HCT116 (cell line): ENCODE measurements around the gene GPR61. TPM values are rescaled to one million over a fixed set of nuclear protein-coding genes. Genes with fewer than 3 reads are reported as not detected.

Source experiments
- ATAC-seq: fragments of 200-7000 bp; cut with Tn5 transposase; 2 replicates; pipeline ENCODE4 v1.9.1; 2020; ENCODE audit warnings: mild to moderate bottlenecking, moderate library complexity
- BruUV-seq: library from RNA; stranded (reverse); fragments of 400-500 nt; replicated peaks from 2 replicates; lab custom pipeline; 2021; lab: Mats Ljungman, UMichigan
- CTCF ChIA-PET: fragments of 300-600 bp; sonication (Branson Sonifier 250); formaldehyde crosslinking; loops from one replicate; lab custom pipeline; 2021; ENCODE audit warnings: antibody characterized with exemption; lab: Charles Lee
- POLR2A ChIA-PET: fragments of 300-600, 350-600 bp; sonication (Branson Sonifier 250); formaldehyde crosslinking; loops from one replicate; lab custom pipeline; 2021; ENCODE audit warnings: antibody characterized with exemption; lab: Charles Lee
- RAD21 ChIA-PET, 2 experiments: fragments of 300-600 bp; sonication (Branson Sonifier 250); formaldehyde crosslinking; loops; one replicate each; lab custom pipeline; 2023; ENCODE audit warnings: low total read pairs in 2 of 2; ENCODE audit not compliant: uncharacterized antibody in 2 of 2, unreplicated experiment in 2 of 2, low non-redundant PET in 1 of 2; lab: Charles Lee
- DNase-seq: peaks from one replicate; pipeline ENCODE4 v3.0.0-alpha.2; 2010; ENCODE audit warnings: low read depth, low spot score
- H2AFZ ChIP-seq: fragments of 200-600 bp; shearing (Covaris generic), sonication (generic); 2 replicates; pipeline ENCODE4 v1.6.1; 2017; ENCODE audit warnings: low read depth, mixed run types, mixed read lengths, antibody characterized with exemption, low read length; ENCODE audit not compliant: poor library complexity, severe bottlenecking
- H3K27ac ChIP-seq: 2 replicates; pipeline ENCODE4 v1.5.1; 2012; ENCODE audit warnings: low read depth, low read length
- H3K27me3 ChIP-seq: fragments of 200-600 bp; sonication (generic); 2 replicates; pipeline ENCODE4 v1.6.1; 2016; ENCODE audit warnings: mixed run types, low read length, mixed read lengths; ENCODE audit not compliant: insufficient read depth
- H3K36me3 ChIP-seq, 2 experiments: fragments of 200-500 bp in 1 of 2; fragments of 200-600 bp in 1 of 2; sonication (Bioruptor generic) in 1 of 2; sonication (generic) in 1 of 2; 2 replicates each; pipeline versions ENCODE4 v1.5.1 to v1.6.1; 2014 to 2016; ENCODE audit warnings: low read length in 2 of 2, inconsistent platforms in 1 of 2, mixed read lengths in 1 of 2, mixed run types in 1 of 2; ENCODE audit not compliant: insufficient read depth in 2 of 2, control insufficient read depth in 1 of 2
- H3K4me1 ChIP-seq, 2 experiments: fragments of 200-600 bp in 1 of 2; sonication (generic) in 1 of 2; 2 replicates each; pipeline versions ENCODE4 v1.5.1 to v1.6.1; 2012 to 2017; ENCODE audit warnings: low read length in 2 of 2, inconsistent platforms in 1 of 2, mild to moderate bottlenecking in 1 of 2, mixed read lengths in 1 of 2, mixed run types in 1 of 2, moderate library complexity in 1 of 2; ENCODE audit not compliant: insufficient read depth in 2 of 2, control insufficient read depth in 1 of 2
- H3K4me2 ChIP-seq: fragments of 200-600 bp; sonication (generic); 2 replicates; pipeline ENCODE4 v1.6.1; 2017; ENCODE audit warnings: mixed run types, low read length, mixed read lengths
- H3K4me3 ChIP-seq, 2 experiments: fragments of 200-600 bp in 1 of 2; sonication (generic) in 1 of 2; replicated peaks in 1 of 2; 2 replicates each; pipeline ENCODE4 v1.5.1; 2011 to 2016; ENCODE audit warnings: low read length in 2 of 2, control low read depth in 1 of 2, low read depth in 1 of 2, mild to moderate bottlenecking in 1 of 2, mixed read lengths in 1 of 2, mixed run types in 1 of 2
- H3K79me2 ChIP-seq: fragments of 200-600 bp; sonication (generic); 2 replicates; pipeline ENCODE4 v1.6.1; 2017; ENCODE audit warnings: mild to moderate bottlenecking, mixed run types, low read length, moderate library complexity, mixed read lengths; ENCODE audit not compliant: insufficient read depth
- H3K9ac ChIP-seq: fragments of 200-600 bp; sonication (generic); 2 replicates; pipeline ENCODE4 v1.6.1; 2016; ENCODE audit warnings: low read length, mixed read lengths
- H3K9me2 ChIP-seq: fragments of 200-600 bp; sonication (generic), shearing (Covaris generic); 2 replicates; pipeline ENCODE4 v1.6.1; 2017; ENCODE audit warnings: mixed run types, mild to moderate bottlenecking, moderate library complexity; ENCODE audit not compliant: insufficient read depth
- H3K9me3 ChIP-seq, 2 experiments: fragments of 200-500 bp in 1 of 2; fragments of 200-600 bp in 1 of 2; sonication (Bioruptor generic) in 1 of 2; sonication (generic) in 1 of 2; 2 replicates each; pipeline ENCODE4 v1.6.1; 2014 to 2017; ENCODE audit warnings: low read length in 2 of 2, mixed read lengths in 2 of 2, inconsistent platforms in 1 of 2, low read depth in 1 of 2, mild to moderate bottlenecking in 1 of 2, mixed run types in 1 of 2, moderate library complexity in 1 of 2; ENCODE audit not compliant: control insufficient read depth in 1 of 2, insufficient read depth in 1 of 2
- H4K20me1 ChIP-seq: fragments of 200-600 bp; sonication (generic), shearing (Covaris generic); 2 replicates; pipeline ENCODE4 v1.6.1; 2017; ENCODE audit warnings: mixed run types, mild to moderate bottlenecking, moderate library complexity; ENCODE audit not compliant: insufficient read depth
- CBX3 ChIP-seq: IDR thresholded peaks from 2 replicates; pipeline ENCODE4 v1.6.1; 2012; ENCODE audit warnings: low read depth
- ELF1 ChIP-seq: IDR thresholded peaks from 2 replicates; pipeline ENCODE4 v1.6.1; 2012; ENCODE audit warnings: low read depth, borderline replicate concordance
- EZH2phosphoT487 ChIP-seq: fragments of 200-600 bp; IDR thresholded peaks from 2 replicates; pipeline ENCODE4 v1.6.1; 2018; ENCODE audit warnings: antibody characterized with exemption, borderline replicate concordance
- JUND ChIP-seq: IDR thresholded peaks from 2 replicates; pipeline ENCODE4 v1.6.1; 2012
- MAX ChIP-seq: IDR thresholded peaks from 2 replicates; pipeline ENCODE4 v1.6.1; 2012
- POLR2A ChIP-seq: IDR thresholded peaks from 2 replicates; pipeline ENCODE4 v1.7.0; 2011; ENCODE audit warnings: borderline replicate concordance; ENCODE audit not compliant: insufficient read depth, insufficient read length; ENCODE audit errors: extremely low read depth
- REST ChIP-seq: IDR thresholded peaks from 2 replicates; pipeline ENCODE4 v1.6.1; 2012; ENCODE audit warnings: low read depth
- SIN3A ChIP-seq: IDR thresholded peaks from 2 replicates; pipeline ENCODE4 v1.6.1; 2012; ENCODE audit warnings: low read depth
- SP1 ChIP-seq: IDR thresholded peaks from 2 replicates; pipeline ENCODE4 v1.6.1; 2012; ENCODE audit warnings: low read depth
- TCF7L2 ChIP-seq: IDR thresholded peaks from 2 replicates; pipeline ENCODE4 v1.7.0; 2011; ENCODE audit warnings: borderline replicate concordance, inconsistent platforms; ENCODE audit not compliant: insufficient read depth, insufficient read length; ENCODE audit errors: extremely low read depth
- ZFX ChIP-seq: fragments of 450-650 bp; IDR thresholded peaks from 2 replicates; pipeline ENCODE4 v1.6.1; 2017
- intact Hi-C: fragments of 100-400 bp; cut with micrococcal nuclease; formaldehyde crosslinking; loops from 2 replicates; pipeline ENCODE4 v1.10.0; 2022
- total RNA-seq: library from RNA; stranded (reverse); gene quantifications from one replicate; pipeline ENCODE4 v1.2.1, GENCODE V29; 2021; ENCODE audit not compliant: unreplicated experiment
- TF ChIP-seq, protein P1 (sequence below): IDR thresholded peaks from 2 replicates; pipeline ENCODE4 v1.6.1; 2012

GPR61 gene
- total RNA-seq, 1 experiment from 2014 or later, result not detected

GRCh38 chr1:109513110-109513710, 26.5 kb upstream of the GPR61 start:
- ChIA-PET RAD21 (no interaction called here), CTCF (interaction anchor here (0.9 to 1.1 kb wide), 2 partner anchors 9 to 19 kb away, joined by 3 to 4 read pairs; no protein-coding TSS in a partner anchor), POLR2A (interaction anchor here (0.7 kb wide), 1 partner anchor 19 kb away, joined by 4 read pairs; the partner anchor contains the start of gene CYB561D1)
- peaks cover 7% of the 10 kb centered on the region; the same call in 1 of the 2 replicates for H3K27me3 ChIP-seq
- peaks cover 6 to 12% of the 10 kb centered on the region in 2 experiments; a peak in 3 of 4 replicates for H3K4me1 ChIP-seq
- H3K4me3 ChIP-seq, result no peak overlapping the region
- no peak overlapping the region for H3K27ac ChIP-seq
- H4K20me1 ChIP-seq, result no peaks in the 10 kb centered on the region
- no peaks in the 10 kb centered on the region for H3K9me3 ChIP-seq
- no peaks in the 10 kb centered on the region for H3K9me2 ChIP-seq
- no peaks in the 10 kb centered on the region for H3K36me3 ChIP-seq
- DNase-seq, result no peak
- intact Hi-C loops, result no loop called here
- no peak overlapping the region for H3K9ac ChIP-seq
- no TSS peak for BruUV-seq
- TF ChIP-seq ELF1 (no peak), POLR2A (no peak), CBX3 (no peak), MAX (no peak), ZFX (no peak), EZH2phosphoT487 (no peak), TCF7L2 (no peak)
- TF ChIP-seq, protein P1, sequence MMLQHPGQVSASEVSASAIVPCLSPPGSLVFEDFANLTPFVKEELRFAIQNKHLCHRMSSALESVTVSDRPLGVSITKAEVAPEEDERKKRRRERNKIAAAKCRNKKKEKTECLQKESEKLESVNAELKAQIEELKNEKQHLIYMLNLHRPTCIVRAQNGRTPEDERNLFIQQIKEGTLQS, result no peak
- TF ChIP-seq, all 23 proteins: peak for 0
- H3K79me2 ChIP-seq, result no peaks in the 10 kb centered on the region
- H3K4me2 ChIP-seq, result no peak overlapping the region
- H2AFZ ChIP-seq, result no peak overlapping the region
- ATAC-seq, result no peak

GRCh38 chr1:109514846-109515245, 24.8 kb upstream of the GPR61 start:
- POLR2A ChIA-PET, result no interaction called here
- Histone ChIP-seq H3K4me3 (no peak overlapping the region), H3K27ac (no peak overlapping the region), H3K9ac (no peak overlapping the region), H3K79me2 (no peaks in the 10 kb centered on the region), H4K20me1 (no peaks in the 10 kb centered on the region), H2AFZ (no peak overlapping the region), H3K9me3 (no peaks in the 10 kb centered on the region), H3K4me2 (no peak overlapping the region), H3K36me3 (no peaks in the 10 kb centered on the region), H3K9me2 (no peaks in the 10 kb centered on the region), H3K4me1 (peaks cover 6 to 10% of the 10 kb centered on the region in 2 experiments; a peak in 3 of 4 replicates), H3K27me3 (peaks cover 6% of the 10 kb centered on the region; the same call in 1 of the 2 replicates)
- ATAC-seq, result 0 out of 2 replicates have a peak, but pooled peaks have one; percentile 30
- intact Hi-C loops, result no loop called here
- DNase-seq, result no peak
- RAD21 ChIA-PET, result no interaction called here
- CTCF ChIA-PET, result interaction anchor here (1.2 to 2.0 kb wide), 4 partner anchors 15 to 24 kb away, joined by 4 to 8 read pairs (median 6); partner anchors contain the start of gene CYB561D1
- no TSS peak for BruUV-seq
- TF ChIP-seq SIN3A (no peak), ELF1 (no peak), JUND (no peak), MAX (no peak), SP1 (no peak), REST (no peak)
- TF ChIP-seq, protein P1, result no peak
